HG02885 (cell line): Measurements from ENCODE around the gene ROBO4.

Experiments
- ATAC-seq: cut with Tn5 transposase; IDR thresholded peaks from one replicate; pipeline ENCODE4 v1.9.1; 2021; ENCODE audit warnings: mild to moderate bottlenecking; ENCODE audit not compliant: unreplicated experiment, poor library complexity

Gene ROBO4

GRCh38 chr11:124920356-124920755, 22.7 kb upstream of the ROBO4 start:
- ATAC-seq: no peak

GRCh38 chr11:124919898-124920297, 22.2 kb upstream of the ROBO4 start:
- ATAC-seq: no peak

GRCh38 chr11:124918950-124919349, 21.3 kb upstream of the ROBO4 start, which contains the start of gene HEPN1:
TSS of gene HEPN1 (plus strand) at chr11:124919250.
- ATAC-seq: no peak

- ATAC-seq: no peak
Measured at GRCh38 chr11:124917115-124917637, 19.5 kb upstream of the ROBO4 start.

GRCh38 chr11:124916370-124916710, 18.7 kb upstream of the ROBO4 start:
- ATAC-seq: no peak

- ATAC-seq: no peak
Measured at GRCh38 chr11:124915541-124916369, 18.1 kb upstream of the ROBO4 start.

- ATAC-seq: no peak
Measured at GRCh38 chr11:124902616-124903015, 5.0 kb upstream of the ROBO4 start.

GRCh38 chr11:124900464-124900863, 2.8 kb upstream of the ROBO4 start:
- no peak for ATAC-seq

GRCh38 chr11:124899383-124900145, 1.9 kb upstream of the ROBO4 start:
- no peak for ATAC-seq

- ATAC-seq: no peak
Measured at GRCh38 chr11:124898711-124899110, 1.0 kb upstream of the ROBO4 start.

- no peak for ATAC-seq
Measured at GRCh38 chr11:124898263-124898680, 607 bp upstream of the ROBO4 start.

GRCh38 chr11:124896821-124897391, 759 bp downstream of the ROBO4 start:
- no peak for ATAC-seq

- no peak for ATAC-seq
Measured at GRCh38 chr11:124896071-124896750, 1.5 kb downstream of the ROBO4 start.

- ATAC-seq: no peak
Measured at GRCh38 chr11:124895471-124895971, 2.1 kb downstream of the ROBO4 start.

GRCh38 chr11:124894606-124895430, 2.8 kb downstream of the ROBO4 start:
- no peak for ATAC-seq

- no peak for ATAC-seq
Measured at GRCh38 chr11:124893781-124894401, 3.8 kb downstream of the ROBO4 start.

GRCh38 chr11:124892750-124893454, 4.8 kb downstream of the ROBO4 start:
- ATAC-seq: no peak

GRCh38 chr11:124892146-124892545, 5.5 kb downstream of the ROBO4 start:
- ATAC-seq: no peak
